C4-2B (cell line): ENCODE results near the gene ABHD2.

Experiments used
- CTCF ChIP-seq: fragments of 450-650 bp; conservative IDR thresholded peaks from 2 replicates; pipeline ENCODE4 v1.5.1; 2017; ENCODE audit warnings: mild to moderate bottlenecking
- ZFX ChIP-seq: fragments of 450-650 bp; IDR thresholded peaks from 2 replicates; pipeline ENCODE4 v1.6.1; 2017

- TF ChIP-seq CTCF (no peak), ZFX (no peak)
Observed at GRCh38 chr15:89148126-89148525, 59.9 kb downstream of the ABHD2 start.
